ENCODE data around the gene SHISA9.

Gene SHISA9

DNA sequence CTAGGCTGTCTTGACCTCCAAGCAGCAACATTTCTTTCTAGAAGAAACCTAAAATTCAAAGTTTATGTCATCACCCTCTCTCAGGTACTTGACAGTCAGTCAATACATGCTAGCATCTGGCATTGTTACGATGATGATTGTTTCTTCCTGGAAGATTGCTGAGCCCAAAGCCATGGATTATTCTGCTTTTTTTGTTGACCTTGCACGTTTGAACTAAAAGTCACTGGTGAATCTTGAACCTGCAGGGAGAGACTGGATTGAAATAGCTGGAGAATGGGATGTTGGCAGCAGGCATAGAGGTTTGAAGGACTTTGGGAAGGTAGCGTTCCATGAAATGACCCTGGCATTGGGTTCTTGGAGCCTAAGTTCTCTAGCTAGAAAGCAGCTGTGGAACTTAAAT is 42.9 kb downstream of the SHISA9 start:
- H3K36me3 ChIP-seq: no peaks in the 10 kb centered on the region
- no peak for DNase-seq
- H3K4me3 ChIP-seq (ENCODE audit: low read depth, low read length): no peak overlapping the region
- no peaks in the 10 kb centered on the region for H3K27me3 ChIP-seq
- TF ChIP-seq, protein P1, sequence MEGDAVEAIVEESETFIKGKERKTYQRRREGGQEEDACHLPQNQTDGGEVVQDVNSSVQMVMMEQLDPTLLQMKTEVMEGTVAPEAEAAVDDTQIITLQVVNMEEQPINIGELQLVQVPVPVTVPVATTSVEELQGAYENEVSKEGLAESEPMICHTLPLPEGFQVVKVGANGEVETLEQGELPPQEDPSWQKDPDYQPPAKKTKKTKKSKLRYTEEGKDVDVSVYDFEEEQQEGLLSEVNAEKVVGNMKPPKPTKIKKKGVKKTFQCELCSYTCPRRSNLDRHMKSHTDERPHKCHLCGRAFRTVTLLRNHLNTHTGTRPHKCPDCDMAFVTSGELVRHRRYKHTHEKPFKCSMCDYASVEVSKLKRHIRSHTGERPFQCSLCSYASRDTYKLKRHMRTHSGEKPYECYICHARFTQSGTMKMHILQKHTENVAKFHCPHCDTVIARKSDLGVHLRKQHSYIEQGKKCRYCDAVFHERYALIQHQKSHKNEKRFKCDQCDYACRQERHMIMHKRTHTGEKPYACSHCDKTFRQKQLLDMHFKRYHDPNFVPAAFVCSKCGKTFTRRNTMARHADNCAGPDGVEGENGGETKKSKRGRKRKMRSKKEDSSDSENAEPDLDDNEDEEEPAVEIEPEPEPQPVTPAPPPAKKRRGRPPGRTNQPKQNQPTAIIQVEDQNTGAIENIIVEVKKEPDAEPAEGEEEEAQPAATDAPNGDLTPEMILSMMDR (IDR thresholded peaks at IDR 0.05; ENCODE audit: low read depth, low read length): no peak
- no peaks in the 10 kb centered on the region for H3K9me3 ChIP-seq
- no peaks in the 10 kb centered on the region for H3K4me1 ChIP-seq

DNA sequence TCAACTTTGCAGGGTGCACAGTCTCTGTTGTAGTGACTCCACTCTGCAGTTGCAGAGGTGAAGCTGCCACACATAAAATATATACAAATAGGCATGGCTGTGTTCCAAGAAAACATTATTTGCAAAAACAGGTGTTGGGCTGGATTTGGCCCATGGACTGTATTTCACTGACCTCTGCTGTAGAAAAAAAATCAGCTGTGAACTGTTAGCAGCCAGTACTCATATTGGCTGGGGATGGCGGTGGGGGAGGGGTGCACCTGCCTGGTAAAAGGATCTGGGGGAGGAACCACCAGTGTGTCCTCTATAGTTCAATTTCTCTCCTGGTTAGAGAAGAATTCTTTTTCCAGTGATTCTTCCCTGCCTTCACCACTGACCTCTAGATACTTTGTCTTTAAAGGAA is 50.0 kb downstream of the SHISA9 start:
- no peaks in the 10 kb centered on the region; the same call in 1 of the 2 replicates for H3K9me3 ChIP-seq
- H3K27me3 ChIP-seq: no peaks in the 10 kb centered on the region
- no peak overlapping the region for H3K4me3 ChIP-seq (ENCODE audit: low read depth, low read length)
- TF ChIP-seq, protein P1 (IDR thresholded peaks at IDR 0.05; ENCODE audit: low read depth, low read length): no peak
- DNase-seq: no peak
- no peaks in the 10 kb centered on the region for H3K4me1 ChIP-seq
- no peaks in the 10 kb centered on the region for H3K36me3 ChIP-seq

DNA sequence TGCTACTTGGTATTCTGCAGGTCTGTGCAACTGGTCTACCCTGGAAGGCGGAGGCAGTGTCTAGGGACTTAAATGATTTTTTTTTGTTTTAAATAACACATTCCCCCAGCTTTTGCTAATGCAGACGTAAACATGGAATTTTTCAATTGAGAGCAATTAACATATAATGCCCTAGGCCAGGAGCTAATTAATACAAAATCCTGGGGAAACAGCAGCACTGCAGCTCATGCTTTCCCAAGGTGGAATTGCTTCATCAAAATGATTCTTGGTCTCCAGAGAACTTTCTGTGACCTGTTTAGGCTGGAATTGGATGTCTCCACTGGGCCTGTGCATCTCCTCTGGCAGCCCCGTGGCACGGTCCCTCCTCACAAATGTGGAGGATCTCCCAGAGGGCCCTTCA is 50.6 kb downstream of the SHISA9 start:
- no peaks in the 10 kb centered on the region for H3K4me1 ChIP-seq
- no peaks in the 10 kb centered on the region for H3K27me3 ChIP-seq
- no peak overlapping the region for H3K4me3 ChIP-seq (ENCODE audit: low read depth, low read length)
- TF ChIP-seq, protein P1 (IDR thresholded peaks at IDR 0.05; ENCODE audit: low read depth, low read length): no peak
- H3K9me3 ChIP-seq: no peaks in the 10 kb centered on the region; the same call in 1 of the 2 replicates
- no peak for DNase-seq
- H3K36me3 ChIP-seq: no peaks in the 10 kb centered on the region

DNA sequence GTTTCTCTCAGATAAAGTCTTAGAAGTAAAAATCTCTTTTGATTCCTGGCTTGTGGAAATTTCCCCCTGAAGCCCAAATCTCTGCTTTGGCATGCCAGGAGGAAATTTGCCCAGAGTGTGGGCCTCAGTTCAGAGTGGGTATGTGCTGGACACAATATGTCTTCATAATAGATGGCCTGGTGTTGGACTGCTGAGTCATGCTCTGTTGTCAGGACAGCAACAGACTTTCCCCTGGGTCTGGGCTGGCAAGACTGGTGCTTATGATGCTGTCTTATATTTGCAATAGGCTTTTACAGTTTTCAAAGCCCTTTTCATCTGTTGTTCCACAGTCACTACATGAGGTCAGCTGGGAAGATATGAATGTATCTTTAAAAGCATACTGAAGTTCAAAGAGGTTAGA is 57.0 kb downstream of the SHISA9 start:
- no peak for DNase-seq
- H3K36me3 ChIP-seq: no peaks in the 10 kb centered on the region
- H3K27me3 ChIP-seq: no peaks in the 10 kb centered on the region
- H3K4me3 ChIP-seq (ENCODE audit: low read depth, low read length): no peak overlapping the region
- H3K9me3 ChIP-seq: no peaks in the 10 kb centered on the region; the same call in 1 of the 2 replicates
- TF ChIP-seq, protein P1 (IDR thresholded peaks at IDR 0.05; ENCODE audit: low read depth, low read length): no peak
- H3K4me1 ChIP-seq: no peaks in the 10 kb centered on the region

DNA sequence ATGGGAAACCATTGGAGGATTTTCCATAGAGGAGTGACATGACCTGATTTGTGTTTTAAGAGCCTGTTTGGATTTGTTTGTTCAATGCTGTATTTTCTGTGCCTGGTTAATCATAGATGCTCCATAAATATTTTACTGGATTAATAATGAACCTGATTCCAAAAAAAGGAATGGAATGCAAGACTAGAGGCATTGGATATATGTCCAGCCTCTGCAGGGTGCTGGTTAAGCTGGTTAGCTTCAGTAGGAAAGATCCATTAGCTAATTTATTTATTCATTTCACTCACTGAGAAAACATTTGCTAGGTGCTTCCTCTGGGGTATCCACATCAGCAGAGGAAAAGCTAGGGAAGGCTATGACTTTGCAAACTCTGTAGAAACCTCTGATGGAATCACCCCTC is 57.7 kb downstream of the SHISA9 start:
- Histone ChIP-seq H3K36me3 (no peaks in the 10 kb centered on the region), H3K27me3 (no peaks in the 10 kb centered on the region), H3K4me3 (ENCODE audit: low read depth, low read length) (no peak overlapping the region), H3K4me1 (no peaks in the 10 kb centered on the region), H3K9me3 (no peaks in the 10 kb centered on the region; the same call in 1 of the 2 replicates)
- TF ChIP-seq, protein P1 (IDR thresholded peaks at IDR 0.05; ENCODE audit: low read depth, low read length): no peak
- DNase-seq: no peak

DNA sequence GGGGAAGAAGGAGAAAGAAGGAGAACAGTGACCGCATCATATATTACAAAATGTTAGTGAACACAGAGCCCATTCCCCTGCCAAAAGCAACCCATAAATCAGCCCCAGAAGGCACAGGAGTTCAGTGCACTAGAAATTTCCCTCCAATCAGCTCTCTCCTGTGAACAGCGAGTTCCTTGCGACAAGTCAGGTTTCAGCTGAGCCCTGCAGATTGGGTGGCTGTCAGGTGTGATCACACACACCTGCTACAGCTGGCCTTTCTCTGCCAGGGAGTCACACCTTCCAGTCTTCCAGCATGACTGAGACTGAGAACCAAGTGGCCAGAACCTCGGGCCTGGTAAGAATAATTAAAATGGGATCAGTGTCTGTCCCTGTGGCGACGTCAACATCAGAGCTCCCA is 60.2 kb downstream of the SHISA9 start:
- no peaks in the 10 kb centered on the region for H3K36me3 ChIP-seq
- no peak for DNase-seq
- TF ChIP-seq, protein P1 (IDR thresholded peaks at IDR 0.05; ENCODE audit: low read depth, low read length): no peak

More for the DNA sequence above, 60.2 kb downstream of the SHISA9 start:
- H3K27me3 ChIP-seq: no peaks in the 10 kb centered on the region
- no peaks in the 10 kb centered on the region for H3K9me3 ChIP-seq
- H3K4me1 ChIP-seq: no peaks in the 10 kb centered on the region
- no peak overlapping the region for H3K4me3 ChIP-seq (ENCODE audit: low read depth, low read length)

Measured in BE2C (cell line).